ENCODE results near the gene HS1BP3.

Gene HS1BP3

DNA sequence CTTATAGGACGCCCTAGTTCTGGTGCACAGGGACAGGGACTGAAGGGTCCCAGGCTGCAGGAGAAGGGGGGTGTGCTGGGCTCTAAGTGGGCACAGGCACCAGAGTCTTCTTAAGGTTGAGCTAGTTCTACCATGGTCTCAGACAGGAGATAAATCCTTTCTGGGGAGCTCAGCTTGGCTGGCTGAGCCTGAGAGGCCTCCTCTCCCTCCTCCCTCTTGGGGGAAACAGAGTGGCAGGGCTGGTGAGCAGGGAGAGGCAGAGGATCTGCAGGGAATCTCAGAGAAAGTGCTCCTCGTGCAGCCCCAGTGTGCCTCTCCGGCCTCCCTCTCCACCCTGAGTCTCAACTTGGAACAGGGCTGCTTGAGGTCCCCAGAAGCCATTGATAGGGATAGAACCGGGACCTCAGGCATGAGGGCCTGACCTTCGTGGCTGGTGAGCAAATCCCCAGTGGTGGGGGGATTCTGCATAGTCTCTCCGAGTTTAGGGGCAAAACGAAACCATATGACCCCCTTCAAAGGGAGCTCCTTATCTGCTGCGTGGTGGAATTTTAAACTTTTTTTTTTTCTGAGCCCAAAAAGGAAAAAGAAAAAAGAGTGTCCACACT, 18.1 kb upstream of the HS1BP3 start:
- no peak for DNase-seq (ENCODE audit: low read depth)
- TF ChIP-seq, protein P1, sequence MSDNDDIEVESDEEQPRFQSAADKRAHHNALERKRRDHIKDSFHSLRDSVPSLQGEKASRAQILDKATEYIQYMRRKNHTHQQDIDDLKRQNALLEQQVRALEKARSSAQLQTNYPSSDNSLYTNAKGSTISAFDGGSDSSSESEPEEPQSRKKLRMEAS (IDR thresholded peaks at IDR 0.05; ENCODE audit: low read depth, low read length), result no peak
- TF ChIP-seq POLR2A (IDR thresholded peaks at IDR 0.05; ENCODE audit: extremely low read depth, insufficient read length) (no peak), MYC (IDR thresholded peaks at IDR 0.05; ENCODE audit: low read depth, low read length) (no peak)
- TF ChIP-seq, protein P2, sequence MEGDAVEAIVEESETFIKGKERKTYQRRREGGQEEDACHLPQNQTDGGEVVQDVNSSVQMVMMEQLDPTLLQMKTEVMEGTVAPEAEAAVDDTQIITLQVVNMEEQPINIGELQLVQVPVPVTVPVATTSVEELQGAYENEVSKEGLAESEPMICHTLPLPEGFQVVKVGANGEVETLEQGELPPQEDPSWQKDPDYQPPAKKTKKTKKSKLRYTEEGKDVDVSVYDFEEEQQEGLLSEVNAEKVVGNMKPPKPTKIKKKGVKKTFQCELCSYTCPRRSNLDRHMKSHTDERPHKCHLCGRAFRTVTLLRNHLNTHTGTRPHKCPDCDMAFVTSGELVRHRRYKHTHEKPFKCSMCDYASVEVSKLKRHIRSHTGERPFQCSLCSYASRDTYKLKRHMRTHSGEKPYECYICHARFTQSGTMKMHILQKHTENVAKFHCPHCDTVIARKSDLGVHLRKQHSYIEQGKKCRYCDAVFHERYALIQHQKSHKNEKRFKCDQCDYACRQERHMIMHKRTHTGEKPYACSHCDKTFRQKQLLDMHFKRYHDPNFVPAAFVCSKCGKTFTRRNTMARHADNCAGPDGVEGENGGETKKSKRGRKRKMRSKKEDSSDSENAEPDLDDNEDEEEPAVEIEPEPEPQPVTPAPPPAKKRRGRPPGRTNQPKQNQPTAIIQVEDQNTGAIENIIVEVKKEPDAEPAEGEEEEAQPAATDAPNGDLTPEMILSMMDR (IDR thresholded peaks at IDR 0.05; ENCODE audit: low read depth, low read length), result no peak
- no peak overlapping the region for H3K4me3 ChIP-seq (ENCODE audit: low read depth, low read length)

DNA sequence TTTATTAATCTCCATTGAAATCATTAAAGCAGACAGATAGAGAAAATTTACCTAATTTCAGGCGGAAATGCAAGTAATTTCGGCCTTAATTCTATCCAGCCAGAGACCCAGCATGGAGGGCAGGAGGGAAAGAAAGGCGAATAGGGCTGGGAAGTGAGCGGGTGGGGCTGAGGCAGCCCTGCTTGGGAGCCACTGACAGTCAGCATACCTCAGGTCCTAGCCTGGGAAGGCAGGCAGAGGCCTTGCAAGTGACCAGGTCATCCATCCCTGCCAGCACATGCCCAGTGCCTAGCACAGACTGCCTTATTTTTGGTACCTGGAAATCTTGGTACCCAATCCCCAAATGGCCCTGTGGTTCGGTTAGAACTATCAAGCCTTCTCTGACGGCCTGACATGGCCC, 17.6 kb upstream of the HS1BP3 start:
- no peak overlapping the region for H3K4me3 ChIP-seq (ENCODE audit: low read depth, low read length)
- DNase-seq (ENCODE audit: low read depth), result no peak
- TF ChIP-seq, protein P1 (IDR thresholded peaks at IDR 0.05; ENCODE audit: low read depth, low read length), result no peak
- TF ChIP-seq POLR2A (IDR thresholded peaks at IDR 0.05; ENCODE audit: extremely low read depth, insufficient read length) (no peak), MYC (IDR thresholded peaks at IDR 0.05; ENCODE audit: low read depth, low read length) (no peak)
- TF ChIP-seq, protein P2 (IDR thresholded peaks at IDR 0.05; ENCODE audit: low read depth, low read length), result no peak

- TF ChIP-seq MYC (IDR thresholded peaks at IDR 0.05; ENCODE audit: low read depth, low read length), result no peak
- TF ChIP-seq, protein P2 (IDR thresholded peaks at IDR 0.05; ENCODE audit: low read depth, low read length), result no peak
- no peak for TF ChIP-seq POLR2A (IDR thresholded peaks at IDR 0.05; ENCODE audit: extremely low read depth, insufficient read length)
- TF ChIP-seq, protein P1 (IDR thresholded peaks at IDR 0.05; ENCODE audit: low read depth, low read length), result no peak
- no peak for DNase-seq (ENCODE audit: low read depth)
- no peak overlapping the region for H3K4me3 ChIP-seq (ENCODE audit: low read depth, low read length)
Measured at GRCh38 chr2:20667531-20668401, 16.9 kb upstream of the HS1BP3 start.

DNA sequence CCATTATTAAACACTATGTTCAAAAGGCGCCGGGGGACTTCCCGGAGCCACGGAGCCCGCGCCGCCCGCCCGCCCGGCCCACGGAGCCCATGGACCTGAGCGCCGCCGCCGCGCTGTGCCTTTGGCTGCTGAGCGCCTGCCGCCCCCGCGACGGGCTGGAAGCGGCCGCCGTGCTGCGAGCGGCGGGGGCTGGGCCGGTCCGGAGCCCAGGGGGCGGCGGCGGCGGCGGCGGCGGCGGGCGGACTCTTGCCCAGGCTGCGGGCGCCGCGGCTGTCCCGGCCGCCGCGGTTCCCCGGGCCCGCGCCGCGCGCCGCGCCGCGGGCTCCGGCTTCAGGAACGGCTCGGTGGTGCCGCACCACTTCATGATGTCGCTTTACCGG, 16.2 kb upstream of the HS1BP3 start:
- no peak for DNase-seq (ENCODE audit: low read depth)
- H3K4me3 ChIP-seq (ENCODE audit: low read depth, low read length), result no peak overlapping the region
- TF ChIP-seq, protein P2 (IDR thresholded peaks at IDR 0.05; ENCODE audit: low read depth, low read length), result no peak
- TF ChIP-seq MYC (IDR thresholded peaks at IDR 0.05; ENCODE audit: low read depth, low read length), result no peak
- no peak for TF ChIP-seq POLR2A (IDR thresholded peaks at IDR 0.05; ENCODE audit: extremely low read depth, insufficient read length)
- TF ChIP-seq, protein P1 (IDR thresholded peaks at IDR 0.05; ENCODE audit: low read depth, low read length), result no peak

GRCh38 chr2:20666304-20667150, 15.6 kb upstream of the HS1BP3 start, which contains the start of gene GDF7:
Gene GDF7 (plus strand): TSS chr2:20667144. CDS start chr2:20667240, 96 bp downstream.
- no peak for DNase-seq (ENCODE audit: low read depth)
- TF ChIP-seq, protein P2 (IDR thresholded peaks at IDR 0.05; ENCODE audit: low read depth, low read length), result no peak
- TF ChIP-seq, protein P1 (IDR thresholded peaks at IDR 0.05; ENCODE audit: low read depth, low read length), result no peak
- TF ChIP-seq POLR2A (IDR thresholded peaks at IDR 0.05; ENCODE audit: extremely low read depth, insufficient read length) (no peak), MYC (IDR thresholded peaks at IDR 0.05; ENCODE audit: low read depth, low read length) (no peak)
- H3K4me3 ChIP-seq (ENCODE audit: low read depth, low read length), result no peak within 1 kb of the TSS

All from NB4 (cell line).